HTERT RPE-1 (cell line): ENCODE results near the gene STRA6.

Source experiments
- in situ Hi-C: fragments of 300-500 bp; cut with MboI; formaldehyde crosslinking; loops from 4 replicates; pipeline ENCODE4 v1.14.3; 2020; ENCODE audit warnings: low sequenced_read_pairs

The STRA6 gene, protein sequence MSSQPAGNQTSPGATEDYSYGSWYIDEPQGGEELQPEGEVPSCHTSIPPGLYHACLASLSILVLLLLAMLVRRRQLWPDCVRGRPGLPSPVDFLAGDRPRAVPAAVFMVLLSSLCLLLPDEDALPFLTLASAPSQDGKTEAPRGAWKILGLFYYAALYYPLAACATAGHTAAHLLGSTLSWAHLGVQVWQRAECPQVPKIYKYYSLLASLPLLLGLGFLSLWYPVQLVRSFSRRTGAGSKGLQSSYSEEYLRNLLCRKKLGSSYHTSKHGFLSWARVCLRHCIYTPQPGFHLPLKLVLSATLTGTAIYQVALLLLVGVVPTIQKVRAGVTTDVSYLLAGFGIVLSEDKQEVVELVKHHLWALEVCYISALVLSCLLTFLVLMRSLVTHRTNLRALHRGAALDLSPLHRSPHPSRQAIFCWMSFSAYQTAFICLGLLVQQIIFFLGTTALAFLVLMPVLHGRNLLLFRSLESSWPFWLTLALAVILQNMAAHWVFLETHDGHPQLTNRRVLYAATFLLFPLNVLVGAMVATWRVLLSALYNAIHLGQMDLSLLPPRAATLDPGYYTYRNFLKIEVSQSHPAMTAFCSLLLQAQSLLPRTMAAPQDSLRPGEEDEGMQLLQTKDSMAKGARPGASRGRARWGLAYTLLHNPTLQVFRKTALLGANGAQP

DNA sequence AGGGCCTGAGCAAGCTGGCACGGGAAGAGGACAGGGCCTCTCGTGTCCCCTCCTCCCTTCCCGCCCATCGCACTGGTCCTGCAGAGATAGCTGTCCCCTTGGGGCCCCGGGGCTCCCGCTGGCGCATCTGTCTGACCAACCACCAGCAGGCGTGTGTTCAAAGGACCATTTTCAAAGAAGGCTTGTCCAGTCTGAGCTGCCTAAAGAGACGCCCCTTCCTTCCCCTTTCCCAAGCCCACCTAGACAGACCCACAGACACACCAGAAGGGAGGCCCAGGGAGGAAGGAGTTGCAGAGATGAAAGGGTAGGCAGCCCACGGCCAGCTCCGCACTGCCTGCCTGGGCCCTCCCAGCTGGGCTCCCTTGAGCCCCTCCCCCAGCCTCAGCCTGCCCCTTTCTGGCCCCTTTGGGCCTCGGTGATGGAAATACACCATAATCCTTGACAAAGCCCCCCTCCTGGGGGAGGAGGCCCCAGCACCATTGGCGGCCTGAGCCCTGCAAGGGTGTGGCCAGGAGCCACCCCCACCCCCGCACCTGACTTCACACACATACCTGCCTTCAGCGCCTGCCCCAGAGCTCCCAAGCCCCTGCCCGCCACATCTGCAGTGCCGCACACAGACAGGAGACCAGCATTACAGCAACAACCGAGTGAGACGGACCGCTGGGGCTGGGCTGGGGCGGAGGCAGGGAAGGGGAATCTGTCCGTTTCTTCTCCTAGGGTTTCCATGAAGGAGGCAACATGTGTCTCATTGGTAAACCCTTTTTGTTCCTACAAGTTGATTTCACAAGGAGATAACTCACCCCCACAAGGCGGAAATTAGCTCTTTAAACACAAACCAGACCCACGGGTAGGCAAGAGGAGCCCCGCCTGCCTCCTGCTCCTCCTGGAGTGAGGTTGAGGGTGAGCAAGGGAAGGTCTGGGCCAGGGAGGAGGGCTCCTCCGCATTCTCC is at the start of gene STRA6:
Gene STRA6, minus strand, starts transcription at position 336 of the 950 bp plus-strand sequence. CDS start 520 bp downstream, outside the sequence.
- in situ Hi-C loops: no loop called here

DNA sequence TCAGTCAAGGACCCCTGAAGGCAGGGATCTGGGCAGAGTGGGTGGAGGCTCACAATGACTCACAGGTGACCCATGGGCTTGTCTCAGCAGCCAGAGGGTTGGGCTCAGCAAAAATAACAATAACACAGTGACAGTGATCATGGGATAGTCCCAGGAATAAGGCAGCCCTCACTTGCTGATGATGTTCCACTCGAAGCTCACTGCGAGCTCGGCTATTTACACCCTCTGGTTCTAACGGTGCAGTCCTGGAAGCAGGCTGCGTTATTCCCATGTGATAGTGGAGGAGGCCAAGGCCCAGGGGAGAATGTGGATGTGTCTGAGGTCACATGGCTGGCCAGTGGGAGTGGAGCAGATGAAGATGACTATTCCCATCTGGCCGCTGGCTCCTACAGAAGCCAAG is 49.7 kb upstream of the STRA6 start:
- in situ Hi-C loops: no loop called here

DNA sequence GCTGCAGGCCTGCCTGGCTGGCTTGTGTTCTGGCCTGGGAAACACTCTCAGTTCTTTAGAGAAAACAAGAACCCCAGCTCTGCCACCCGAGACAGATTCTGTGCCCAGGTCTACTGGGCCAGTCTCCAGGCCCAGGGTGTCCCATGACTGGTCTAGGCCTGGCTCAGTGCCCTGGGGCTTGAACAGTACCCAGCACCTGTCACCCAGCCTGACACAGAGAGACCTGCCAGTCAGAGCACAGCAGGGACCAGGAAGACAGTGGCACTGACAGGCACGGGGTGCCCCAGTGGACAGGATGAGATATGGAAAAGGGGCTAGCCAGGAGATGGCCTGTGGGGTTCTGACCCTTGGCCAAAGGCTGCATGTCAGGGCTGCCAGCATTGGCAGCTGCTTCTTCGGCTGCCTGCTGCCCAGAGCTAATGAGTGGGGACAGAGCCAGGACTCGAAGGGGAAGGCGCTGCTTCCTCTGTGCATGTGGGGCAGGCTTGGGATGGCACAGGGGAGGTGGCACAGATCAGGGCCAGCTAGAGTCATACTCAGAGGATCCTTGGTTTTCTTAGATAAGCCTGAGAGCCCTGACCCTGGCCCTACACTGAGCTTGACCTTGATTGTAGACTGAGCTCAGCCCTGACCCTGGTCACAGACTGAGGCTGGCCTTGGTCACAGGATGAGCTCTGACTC is 48.7 kb upstream of the STRA6 start:
- in situ Hi-C loops: no loop called here

DNA sequence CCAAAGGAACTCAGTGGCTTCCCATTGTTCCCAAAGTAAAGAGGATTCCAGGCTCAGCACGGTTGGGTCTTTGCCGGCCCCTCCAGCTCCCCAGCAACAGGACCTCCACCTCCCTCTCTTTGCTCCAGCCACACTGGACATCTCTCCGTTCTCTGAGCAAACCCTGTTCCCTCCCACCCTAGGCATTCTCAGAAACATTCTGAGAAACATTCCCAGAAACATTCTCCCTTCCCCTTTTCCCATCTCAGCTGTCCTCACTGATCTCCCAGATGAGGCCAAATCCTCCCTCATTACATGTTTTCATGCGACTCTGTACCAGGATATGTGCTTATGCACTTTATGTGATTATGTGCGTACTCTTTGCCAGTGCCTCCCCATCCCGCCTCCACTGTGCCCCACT is 47.7 kb upstream of the STRA6 start:
- in situ Hi-C loops: no loop called here

DNA sequence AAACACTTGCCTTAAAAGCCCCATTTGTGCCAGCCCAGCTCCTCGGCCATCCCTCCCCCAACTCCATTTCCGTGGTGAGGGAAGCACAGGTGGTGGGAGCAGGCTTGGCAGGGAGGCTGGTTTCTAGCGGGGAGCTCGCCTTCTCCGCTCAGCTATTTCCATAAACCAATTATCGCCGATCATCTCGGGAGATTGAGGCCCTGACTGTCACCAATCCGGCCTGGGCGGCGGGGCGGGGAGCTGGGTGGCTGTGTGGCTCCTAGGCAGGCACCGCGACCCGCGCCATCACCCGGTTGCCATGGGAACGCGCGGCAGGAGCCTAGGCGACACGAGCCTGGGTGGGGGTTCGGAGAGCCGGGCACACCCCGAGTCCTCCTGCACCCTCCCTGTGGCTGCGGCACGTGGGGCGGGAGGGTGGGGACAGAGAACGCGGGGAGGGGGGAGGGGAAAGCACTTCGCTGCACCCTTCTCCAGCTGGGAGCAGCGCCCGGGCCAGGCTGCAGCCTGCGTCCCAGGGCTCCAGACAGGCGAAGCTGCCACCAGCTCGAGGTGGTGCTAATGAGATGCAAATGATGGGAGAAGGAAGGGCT is 42.9 kb upstream of the STRA6 start:
- in situ Hi-C loops: no loop called here

DNA sequence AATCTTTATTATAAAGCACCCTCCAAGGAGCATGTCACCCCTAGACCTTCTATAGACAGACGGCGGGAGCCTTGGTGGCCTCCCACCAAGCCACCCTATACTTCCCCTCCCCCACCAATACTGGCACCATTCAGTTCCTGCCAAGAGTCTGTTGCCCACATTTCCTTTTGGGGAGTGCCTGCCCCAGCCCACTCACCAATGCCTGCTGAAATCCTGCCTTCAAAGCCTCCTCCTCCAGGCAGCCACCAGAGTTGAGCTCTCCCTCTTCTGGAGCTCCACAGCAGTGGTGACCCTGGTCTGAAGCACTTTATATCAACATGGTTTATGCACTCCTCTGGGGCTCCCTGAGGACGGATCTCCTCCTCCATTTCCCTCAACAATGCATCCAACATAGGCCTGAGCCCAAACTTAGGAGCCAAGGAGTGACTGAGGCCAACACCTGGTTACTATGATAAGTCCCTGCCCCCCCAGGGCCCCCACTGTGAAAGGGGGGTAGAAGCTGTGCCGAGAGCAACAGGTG is 42.3 kb upstream of the STRA6 start:
- in situ Hi-C loops: no loop called here

DNA sequence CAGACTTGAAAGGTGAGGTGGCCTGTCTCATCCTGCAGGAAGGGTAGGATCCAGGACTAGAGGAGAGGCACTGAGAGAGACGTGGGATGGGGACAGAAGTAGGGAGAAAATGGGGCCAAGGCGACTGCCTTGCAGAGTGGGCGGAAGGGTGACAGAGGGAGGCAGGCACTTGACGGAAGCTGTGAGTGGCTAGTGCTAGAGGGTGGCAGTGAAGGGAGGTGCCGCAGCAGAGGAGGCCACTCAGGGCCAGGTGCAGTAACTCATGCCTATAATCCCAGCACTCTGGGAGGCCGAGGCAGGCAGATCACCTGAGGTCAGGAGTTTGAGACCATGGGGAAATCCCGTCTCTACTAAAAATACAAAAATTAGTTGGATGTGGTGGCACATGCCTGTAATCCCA is 40.8 kb upstream of the STRA6 start:
- in situ Hi-C loops: no loop called here

DNA sequence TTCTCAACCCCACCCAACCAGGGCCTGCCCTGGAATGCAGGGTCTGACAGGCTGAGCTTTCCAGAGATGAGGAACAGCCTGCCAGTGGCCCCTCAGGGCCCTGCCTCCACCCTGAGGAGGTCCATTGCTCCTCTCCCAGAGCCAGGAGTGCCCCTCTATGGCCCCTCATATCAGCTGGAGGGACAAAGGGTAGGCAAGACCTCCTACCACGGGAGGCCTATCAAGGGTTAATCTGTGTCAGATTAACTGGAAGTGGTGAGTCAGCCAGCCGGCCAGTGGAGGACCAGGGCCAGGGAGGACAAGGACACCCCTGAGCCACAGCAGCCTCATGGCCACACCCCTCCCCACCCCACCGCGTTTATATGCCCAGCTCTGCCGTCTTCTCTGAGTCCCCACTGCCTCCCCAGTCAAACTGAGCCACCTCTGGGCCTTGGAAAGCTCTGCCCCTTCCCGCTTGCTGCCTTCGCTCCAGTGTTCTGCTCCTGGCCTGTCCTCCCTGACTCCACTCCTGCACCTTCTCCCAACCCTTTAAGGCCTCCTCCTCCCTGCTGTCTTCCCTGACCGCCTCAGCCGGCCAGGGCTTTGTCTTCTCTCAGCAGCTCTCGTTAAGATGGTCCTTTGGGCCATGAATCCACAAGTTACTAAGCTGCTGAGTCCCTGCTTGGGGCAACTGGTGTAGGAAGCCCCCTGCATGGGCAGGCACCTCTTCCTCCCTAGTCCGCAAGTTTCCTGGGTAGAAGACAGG is 40.0 kb upstream of the STRA6 start:
- in situ Hi-C loops: no loop called here

DNA sequence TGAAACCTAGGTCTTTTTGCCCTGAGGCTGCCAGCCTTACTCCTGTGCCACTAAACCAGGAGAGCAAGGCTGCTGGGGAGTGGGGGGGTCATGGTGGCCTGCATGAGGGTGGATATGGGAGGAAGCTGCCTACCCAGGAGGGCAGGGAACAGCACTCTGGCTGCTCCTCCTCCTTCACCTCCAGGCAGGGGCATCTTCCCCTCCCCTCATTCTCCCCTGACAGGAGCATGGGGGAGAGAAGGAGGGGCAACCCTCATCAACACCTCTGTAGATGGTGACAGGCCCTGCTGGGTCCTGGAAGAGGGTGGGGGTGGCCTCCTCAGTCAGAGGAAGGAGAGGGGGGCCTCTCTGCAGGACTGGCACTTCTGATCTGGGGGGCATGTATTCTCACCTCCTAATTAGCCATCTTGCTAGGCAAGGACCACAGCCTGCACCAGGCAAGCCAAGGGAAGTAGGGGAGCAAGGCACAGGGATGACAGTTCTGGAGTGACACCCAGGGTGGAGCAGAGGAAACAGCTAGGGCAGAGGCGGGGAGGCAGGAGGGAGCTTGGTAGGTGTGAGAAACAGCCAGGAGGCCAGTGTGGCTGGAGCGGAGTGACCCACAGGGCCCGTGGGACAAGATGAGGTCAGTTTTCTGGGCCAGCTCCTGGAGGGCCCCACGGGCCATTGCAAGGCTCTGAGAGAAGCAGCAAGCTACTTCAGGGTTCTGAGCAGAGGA is 38.5 kb upstream of the STRA6 start:
- in situ Hi-C loops: no loop called here

DNA sequence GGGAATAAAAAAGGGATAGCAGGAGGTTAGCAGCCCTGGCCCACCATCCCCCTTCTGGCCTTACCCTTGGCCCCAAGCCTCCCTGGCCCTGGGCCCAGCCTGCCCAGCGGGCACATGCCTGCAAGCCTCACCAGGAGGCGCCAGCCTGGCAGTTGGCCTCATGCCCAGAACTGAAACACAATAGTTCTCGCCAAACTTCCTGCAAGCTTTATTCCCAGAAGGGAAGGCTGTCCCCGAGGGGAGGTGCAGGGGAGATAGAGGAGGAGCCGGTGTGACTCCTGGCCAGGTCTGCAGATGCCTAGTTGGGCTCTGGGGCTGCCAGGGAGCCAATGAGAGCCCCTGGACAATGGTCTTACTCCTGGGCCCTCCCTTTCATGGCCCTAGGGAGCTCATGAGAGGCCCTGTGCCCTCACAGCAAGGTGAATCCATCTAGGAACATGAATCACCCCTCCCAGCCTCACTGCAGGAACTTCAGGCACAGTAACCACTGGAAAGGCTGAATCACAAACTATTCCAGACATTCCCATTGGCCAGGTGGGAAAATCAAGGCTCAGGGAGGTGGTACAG is 37.5 kb upstream of the STRA6 start:
- in situ Hi-C loops: no loop called here

DNA sequence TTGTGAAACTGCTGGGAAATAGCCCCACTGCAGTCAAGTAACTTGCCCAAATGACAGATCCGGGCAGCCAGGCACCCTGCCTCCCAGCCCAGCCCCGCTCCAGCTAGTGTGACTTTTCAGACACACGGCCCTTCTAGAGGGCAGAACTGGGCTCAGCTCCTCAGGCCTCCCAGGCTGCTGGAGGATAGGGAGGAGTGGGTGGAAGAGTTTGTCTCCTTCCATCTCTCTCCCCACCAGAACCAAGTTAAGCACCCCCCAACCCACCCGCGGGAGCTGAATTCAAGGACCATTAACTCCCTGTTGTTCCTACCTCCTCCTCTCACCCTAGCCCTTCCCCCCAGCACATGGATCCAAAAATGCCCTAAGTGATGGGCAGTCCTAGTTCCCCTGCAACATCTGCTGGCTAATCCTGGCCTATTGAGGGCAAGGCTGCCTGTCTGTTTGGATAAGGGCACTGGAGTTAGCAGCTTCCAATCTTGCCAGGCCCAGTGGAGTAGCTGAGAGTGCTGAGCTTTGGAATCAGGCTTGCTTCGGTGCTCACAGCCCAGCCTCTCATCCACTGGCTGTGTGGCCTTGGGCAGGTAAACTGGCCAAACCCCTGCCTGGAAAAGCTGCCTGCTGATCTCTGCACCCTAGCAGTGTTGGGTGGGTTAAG is 36.6 kb upstream of the STRA6 start:
- in situ Hi-C loops: no loop called here

DNA sequence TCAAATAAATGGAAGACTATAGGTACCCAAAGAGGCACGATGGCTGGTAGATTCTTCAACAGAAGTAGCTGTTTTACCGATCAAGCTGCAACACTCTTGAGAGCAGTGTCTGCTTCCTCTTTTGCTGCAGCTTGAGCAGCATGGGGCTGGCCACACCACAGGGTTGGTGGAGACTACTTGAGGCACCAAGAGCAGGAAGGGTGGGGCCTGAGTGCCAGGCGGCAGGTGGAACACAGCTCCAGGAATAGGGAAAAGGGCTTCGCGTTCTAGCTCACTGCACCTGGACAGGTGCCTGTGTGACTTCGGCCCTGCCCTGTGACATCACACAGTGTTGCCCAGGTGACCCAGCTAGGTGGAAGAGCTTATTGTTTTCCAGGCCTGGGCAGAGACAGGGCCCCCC is 33.4 kb upstream of the STRA6 start, which contains the start of gene CCDC33:
Gene CCDC33, plus strand, starts transcription at position 365 of the 400 bp plus-strand sequence. CDS start 394 bp downstream, outside the sequence.
- in situ Hi-C loops: no loop called here

DNA sequence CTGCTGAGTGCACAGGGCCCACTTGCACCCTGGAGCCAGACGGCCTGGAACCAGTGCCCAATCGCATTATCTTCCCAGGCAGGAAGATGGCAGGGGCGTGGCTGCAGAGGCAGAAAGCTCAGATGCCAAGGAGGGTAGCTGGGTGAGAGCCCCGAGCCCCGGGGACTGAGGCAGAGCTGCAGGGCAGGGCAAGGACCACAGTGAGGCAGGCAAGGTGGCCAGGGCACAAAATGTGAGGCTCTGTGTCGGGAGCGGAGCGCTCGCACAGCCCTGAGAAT is 31.9 kb upstream of the STRA6 start:
- in situ Hi-C loops: no loop called here

DNA sequence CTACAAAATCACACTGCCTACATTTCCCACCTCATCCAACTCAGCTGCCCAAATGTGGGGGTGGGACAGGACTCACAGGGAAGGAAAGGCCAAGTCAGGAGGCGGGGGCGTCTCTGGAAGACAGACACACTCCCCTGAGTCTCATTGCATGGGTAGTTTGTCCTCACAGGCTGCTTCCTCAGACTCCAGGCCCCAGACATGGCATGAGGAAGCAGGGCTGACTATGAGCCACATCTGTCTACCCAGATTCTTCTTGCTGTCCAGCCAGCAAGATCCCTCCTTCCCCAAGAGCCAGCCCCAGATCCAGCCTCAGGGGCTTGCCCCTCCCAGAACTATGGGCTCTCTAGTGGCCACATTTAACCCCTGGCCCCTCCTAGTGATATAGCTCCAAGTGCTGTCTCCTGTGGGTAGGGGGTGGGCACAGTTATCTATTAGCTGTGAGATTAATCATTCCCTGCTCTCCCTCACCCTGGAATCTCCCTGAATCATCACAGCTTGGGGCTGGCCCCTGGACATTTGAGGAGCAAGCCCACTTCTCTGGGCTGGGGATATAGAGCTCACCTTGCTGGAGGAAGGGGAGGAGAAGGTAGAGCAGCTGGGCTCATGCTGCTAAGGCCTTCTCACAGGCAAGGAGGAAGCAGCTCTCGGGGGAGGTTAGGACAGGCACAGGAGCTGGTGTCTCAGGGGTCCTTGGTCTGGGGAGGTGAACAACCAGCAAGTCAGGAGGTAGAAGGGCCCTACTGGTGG is 31.4 kb upstream of the STRA6 start:
- in situ Hi-C loops: no loop called here

DNA sequence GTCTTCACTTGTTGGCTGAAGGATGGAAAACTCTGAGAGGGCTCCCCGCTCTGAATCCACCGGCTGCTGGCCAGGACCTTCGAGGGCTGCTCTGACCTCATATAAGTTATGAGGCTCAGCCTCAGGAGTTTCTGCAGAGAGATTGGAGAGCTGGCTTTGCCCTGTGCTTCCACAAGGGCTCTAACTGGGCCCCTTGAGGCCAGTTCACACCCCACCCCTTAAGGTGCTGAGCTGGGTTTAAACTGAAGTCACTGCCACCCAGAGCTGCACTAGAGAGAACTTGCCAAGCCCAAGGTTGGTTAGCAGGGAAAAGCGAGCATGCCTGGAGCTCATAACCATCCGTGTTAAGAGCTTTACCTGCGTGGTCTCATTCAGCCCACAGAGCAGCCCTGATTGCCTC is 30.8 kb upstream of the STRA6 start:
- in situ Hi-C loops: no loop called here

DNA sequence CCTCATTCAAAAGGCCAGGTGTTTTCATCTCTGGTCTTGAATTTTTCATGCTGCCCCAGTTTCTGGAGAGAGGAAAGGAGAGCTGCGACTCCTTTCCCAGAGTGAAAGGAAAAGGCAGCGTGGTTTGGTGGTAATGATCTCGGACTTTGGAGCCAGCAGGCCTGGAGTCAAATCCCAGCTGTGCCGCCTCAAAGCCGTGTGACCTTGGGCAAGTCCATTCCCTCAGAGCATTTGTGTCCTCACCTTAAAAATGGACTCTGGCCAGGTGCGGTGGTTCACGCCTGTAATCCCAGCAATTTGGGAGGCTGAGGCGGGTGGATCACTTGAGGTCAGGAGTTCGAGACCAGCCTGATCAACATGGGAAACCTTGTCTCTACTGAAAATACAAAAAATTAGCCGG is 28.9 kb upstream of the STRA6 start:
- in situ Hi-C loops: no loop called here

DNA sequence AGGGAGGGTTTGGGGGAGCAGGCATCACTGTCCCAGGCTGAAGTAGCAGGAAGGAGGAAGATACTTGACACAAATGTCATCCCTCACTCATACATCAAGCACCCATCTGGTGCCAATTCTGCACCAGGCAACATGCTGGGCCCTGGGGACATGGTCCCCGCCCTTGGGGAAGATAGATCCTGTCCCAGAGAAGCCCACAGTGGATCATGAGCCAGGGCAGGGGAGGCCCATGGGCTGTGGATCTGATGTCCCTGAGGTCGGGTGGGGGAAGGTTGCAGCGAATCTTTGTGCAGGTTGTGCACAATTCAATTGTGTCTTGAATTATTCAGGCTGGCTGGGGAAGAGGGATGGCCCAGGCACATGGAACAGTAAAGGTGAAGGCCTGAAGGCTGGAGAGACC is 27.1 kb upstream of the STRA6 start:
- in situ Hi-C loops: no loop called here

DNA sequence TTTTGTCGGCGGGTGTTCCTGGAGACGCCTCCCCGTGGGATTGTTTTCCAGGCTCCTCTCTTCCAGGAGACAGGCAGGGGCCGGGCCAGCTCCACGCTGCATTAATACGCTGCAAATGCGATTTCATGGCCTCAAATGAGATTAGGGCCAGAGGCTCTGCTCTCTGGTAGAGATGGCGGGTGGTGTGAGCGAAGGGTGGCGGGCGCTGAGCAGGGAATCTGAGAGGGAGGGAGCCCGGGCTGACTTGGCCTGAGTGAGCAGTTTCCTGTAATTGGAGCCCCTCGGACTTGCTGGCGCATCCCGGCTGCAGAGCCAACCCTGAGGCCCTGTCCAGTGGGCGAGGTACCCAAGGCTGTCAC is 26.1 kb upstream of the STRA6 start:
- in situ Hi-C loops: no loop called here
